Gastrocnemius medialis (tissue), 4 donors: ENCODE measurements around the gene TRMT112. TPM values are rescaled to one million over a fixed set of nuclear protein-coding genes. Genes with fewer than 3 reads are reported as not detected.
A peak's percentile ranks its signal among the peaks of the same experiment; 100 is the strongest.
"Not testable (repeated sequence)": the region's sequence is repeated elsewhere in the genome, so short reads cannot be mapped to it uniquely, and the experiment has no call there.

Experiments used
- ATAC-seq, 2 donors: fragments of 150-250 bp; one replicate each; pipeline ENCODE4 v1.9.1; 2016
- DNase-seq, 2 donors: peaks; one replicate each; pipeline ENCODE4 v3.0.0-alpha.2; 2019
- H3K27ac ChIP-seq, 4 donors: fragments of 200-600 bp; sonication (generic); 1 replicate in 1 of 4; 2 replicates in 3 of 4; pipeline ENCODE4 v1.5.1; 2016 to 2018; ENCODE audit warnings: mild to moderate bottlenecking in 2 of 4, moderate library complexity in 1 of 4
- H3K27me3 ChIP-seq, 3 donors: fragments of 200-600 bp; sonication (generic) in 2 of 3; 1 replicate in 1 of 3; 2 replicates in 2 of 3; pipeline versions ENCODE4 v1.5.1 to v1.6.0; 2016 to 2019; ENCODE audit warnings: mild to moderate bottlenecking in 1 of 3, moderate library complexity in 1 of 3
- H3K36me3 ChIP-seq, 2 donors: fragments of 200-600 bp; sonication (generic) in 1 of 2; one replicate each; pipeline ENCODE4 v1.5.1; 2017 to 2018
- H3K4me1 ChIP-seq, 2 donors: fragments of 200-600 bp; sonication (generic) in 1 of 2; one replicate each; pipeline ENCODE4 v1.5.1; 2016 to 2017; ENCODE audit warnings: mild to moderate bottlenecking in 2 of 2
- H3K4me3 ChIP-seq, 4 donors: fragments of 200-600 bp; sonication (generic) in 3 of 4; 1 replicate in 1 of 4; 2 replicates in 3 of 4; pipeline ENCODE4 v1.5.1; 2016 to 2019; ENCODE audit warnings: mild to moderate bottlenecking in 2 of 4
- H3K9me3 ChIP-seq, 3 donors: fragments of 200-600 bp; sonication (generic) in 2 of 3; 1 replicate in 1 of 3; 2 replicates in 2 of 3; pipeline ENCODE4 v1.5.1; 2016 to 2019
- CTCF ChIP-seq, 5 experiments: fragments of 450-650 bp in 3 of 5; fragments of 200-600 bp in 2 of 5; sonication (generic) in 2 of 5; IDR thresholded peaks in 4 of 5; conservative IDR thresholded peaks in 1 of 5; 1 replicate in 4 of 5; 2 replicates in 1 of 5; pipeline ENCODE4 v1.5.1; 2016 to 2019; ENCODE audit warnings: antibody characterized with exemption in 5 of 5, mild to moderate bottlenecking in 3 of 5, moderate library complexity in 3 of 5
- POLR2A ChIP-seq, 2 donors: fragments of 450-650 bp; IDR thresholded peaks; one replicate each; pipeline ENCODE4 v1.6.1; 2017; ENCODE audit warnings: antibody characterized with exemption in 2 of 2, mild to moderate bottlenecking in 2 of 2, moderate library complexity in 2 of 2
- in situ Hi-C, 4 donors: fragments of 200-750 bp; cut with MboI; loops; one replicate each; pipeline versions ENCODE4 v1.15.0 to v1.8.0; 2017; ENCODE audit warnings: low sequenced_read_pairs in 4 of 4
- intact Hi-C: fragments of 100-400 bp; cut with DNase I; formaldehyde crosslinking; loops from one replicate; pipeline ENCODE4 v1.15.1; 2023; ENCODE audit warnings: low total_unique reads
- total RNA-seq, 4 donors: library from RNA; depleted of rRNA; stranded (reverse); fragments of >200 nt; gene quantifications; one replicate each; pipeline versions ENCODE4 v1.1.0 to v1.2.3, GENCODE V29; 2016

TRMT112 gene
- total RNA-seq, 4 donors from 2014 or later, result 133 to 226 (median 194) TPM

DNA sequence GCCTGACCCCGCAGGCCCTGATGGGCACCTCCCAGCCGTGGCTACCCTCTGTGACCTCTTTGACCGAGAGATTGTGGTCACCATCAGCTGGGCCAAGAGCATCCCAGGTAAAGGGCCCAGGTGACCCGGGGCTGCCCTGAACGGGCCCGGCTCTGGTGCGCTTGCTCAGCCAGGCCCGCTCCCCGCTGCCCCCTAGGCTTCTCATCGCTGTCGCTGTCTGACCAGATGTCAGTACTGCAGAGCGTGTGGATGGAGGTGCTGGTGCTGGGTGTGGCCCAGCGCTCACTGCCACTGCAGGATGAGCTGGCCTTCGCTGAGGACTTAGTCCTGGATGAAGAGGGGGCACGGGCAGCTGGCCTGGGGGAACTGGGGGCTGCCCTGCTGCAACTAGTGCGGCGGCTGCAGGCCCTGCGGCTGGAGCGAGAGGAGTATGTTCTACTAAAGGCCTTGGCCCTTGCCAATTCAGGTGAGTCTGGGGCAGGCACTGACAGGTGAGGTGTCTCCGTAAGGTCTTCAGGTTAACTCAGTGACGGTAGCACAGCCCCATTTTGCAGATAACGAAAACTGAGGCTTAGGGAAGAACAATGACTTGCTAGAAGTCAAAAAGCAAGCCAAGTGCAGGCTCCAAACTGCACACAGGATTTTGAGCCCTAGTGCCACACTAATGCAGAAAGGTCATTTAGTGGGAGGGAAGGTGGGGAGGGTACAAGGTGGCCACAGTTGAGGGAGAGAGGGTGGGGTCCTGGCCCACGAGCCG is 2.4 kb downstream of the TRMT112 start:
- in situ Hi-C loops, result no loop called here
- Histone ChIP-seq H3K27ac (peak overlapping the region in 3 of 4 donors; percentile 71 to 85 (median 73)), H3K36me3 (peaks cover 0 to 29% of the 10 kb centered on the region in 2 donors), H3K27me3 (no peaks in the 10 kb centered on the region), H3K4me1 (peaks cover 39 to 47% of the 10 kb centered on the region in 2 donors), H3K4me3 (no peak overlapping the region), H3K9me3 (no peaks in the 10 kb centered on the region)
- ATAC-seq (no peak), DNase-seq (no peak)
- no peak for TF ChIP-seq CTCF (IDR thresholded peaks at IDR 0.05 in 4 of 5, conservative IDR thresholded peaks at IDR 0.05 in 1 of 5)
- no peak for TF ChIP-seq POLR2A (IDR thresholded peaks at IDR 0.05)
- intact Hi-C loops, result no loop called here

DNA sequence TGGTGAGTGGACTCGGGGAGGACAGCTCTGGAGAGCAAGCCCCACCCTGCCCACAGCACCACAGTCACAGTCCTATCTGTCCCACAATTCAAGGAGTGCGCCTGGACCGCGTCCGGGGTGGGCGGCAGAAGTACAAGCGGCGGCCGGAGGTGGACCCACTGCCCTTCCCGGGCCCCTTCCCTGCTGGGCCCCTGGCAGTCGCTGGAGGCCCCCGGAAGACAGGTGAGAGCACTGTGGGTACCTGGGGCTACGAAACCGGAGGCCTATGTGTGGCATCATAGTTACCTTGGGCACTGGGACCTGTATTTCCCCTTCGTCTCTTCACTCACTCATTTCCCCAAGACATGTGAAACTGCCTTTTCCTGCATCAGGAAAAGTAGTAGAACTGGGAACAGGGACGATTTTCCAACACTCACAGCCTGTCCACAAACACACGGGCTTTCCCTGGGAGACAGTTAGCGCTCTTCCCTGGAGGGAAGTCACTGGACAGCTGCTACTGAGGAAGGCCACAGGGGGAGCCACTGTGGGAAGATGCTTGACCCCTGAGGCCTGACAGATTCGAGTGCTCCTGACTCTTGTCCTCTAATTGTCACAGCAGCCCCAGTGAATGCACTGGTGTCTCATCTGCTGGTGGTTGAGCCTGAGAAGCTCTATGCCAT is 3.1 kb downstream of the TRMT112 start:
- DNase-seq (no peak), ATAC-seq (no peak)
- no peak for TF ChIP-seq CTCF (IDR thresholded peaks at IDR 0.05 in 4 of 5, conservative IDR thresholded peaks at IDR 0.05 in 1 of 5)
- no peak for TF ChIP-seq POLR2A (IDR thresholded peaks at IDR 0.05)
- Histone ChIP-seq H3K27me3 (no peaks in the 10 kb centered on the region), H3K36me3 (peaks cover 0 to 27% of the 10 kb centered on the region in 2 donors), H3K4me3 (peak overlapping the region in 2 of 4 donors; percentile 20 to 27), H3K27ac (peak overlapping the region; percentile 71 to 85 (median 75)), H3K9me3 (no peaks in the 10 kb centered on the region), H3K4me1 (peaks cover 38 to 47% of the 10 kb centered on the region in 2 donors)
- in situ Hi-C loops (no loop called here), intact Hi-C loops (no loop called here)

- peak overlapping the region in 2 of 4 donors; percentile 20 to 27 for H3K4me3 ChIP-seq
- TF ChIP-seq CTCF (IDR thresholded peaks at IDR 0.05 in 4 of 5, conservative IDR thresholded peaks at IDR 0.05 in 1 of 5), result no peak
- no peak for TF ChIP-seq POLR2A (IDR thresholded peaks at IDR 0.05)
- peak overlapping the region; percentile 71 to 85 (median 75) for H3K27ac ChIP-seq
These were observed 3.7 kb downstream of the TRMT112 start for GRCh38 chr11:64313491-64314145.

DNA sequence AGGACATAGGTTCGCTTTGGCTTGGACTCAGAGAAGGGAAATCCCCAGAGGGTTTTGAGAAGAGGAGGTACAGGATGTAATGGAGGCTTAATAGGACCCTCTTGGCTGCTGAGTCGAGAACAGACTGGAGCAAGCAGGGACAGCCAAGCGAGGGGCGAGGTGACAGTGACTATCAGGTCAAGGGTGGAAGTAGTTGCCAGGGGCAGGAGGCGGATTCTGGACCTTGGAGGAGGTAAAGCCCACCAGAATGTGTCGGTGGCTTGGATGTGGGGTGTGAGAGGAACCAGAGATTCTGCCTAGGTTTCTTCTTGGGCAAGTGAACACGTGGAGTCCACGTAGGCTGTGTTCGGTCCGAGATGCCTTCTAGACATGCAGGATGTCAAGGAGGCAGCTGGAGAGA is 4.4 kb downstream of the TRMT112 start:
- Histone ChIP-seq H3K36me3 (peaks cover 0 to 32% of the 10 kb centered on the region in 2 donors), H3K4me3 (no peak overlapping the region), H3K27ac (peak overlapping the region; percentile 71 to 85 (median 75)), H3K9me3 (no peaks in the 10 kb centered on the region), H3K27me3 (no peaks in the 10 kb centered on the region), H3K4me1 (peaks cover 34 to 37% of the 10 kb centered on the region in 2 donors)
- DNase-seq, result no peak
- intact Hi-C loops (no loop called here), in situ Hi-C loops (no loop called here)
- no peak for ATAC-seq
- TF ChIP-seq CTCF (IDR thresholded peaks at IDR 0.05 in 4 of 5, conservative IDR thresholded peaks at IDR 0.05 in 1 of 5) (no peak), POLR2A (IDR thresholded peaks at IDR 0.05) (no peak)

More at GRCh38 chr11:64313491-64314145, 3.7 kb downstream of the TRMT112 start:
- Histone ChIP-seq H3K4me1 (peaks cover 34 to 41% of the 10 kb centered on the region in 2 donors), H3K9me3 (no peaks in the 10 kb centered on the region), H3K36me3 (peaks cover 0 to 27% of the 10 kb centered on the region in 2 donors), H3K27me3 (no peaks in the 10 kb centered on the region)
- in situ Hi-C loops, result no loop called here
- intact Hi-C loops, result no loop called here
- ATAC-seq (no peak), DNase-seq (peak; percentile 39 to 79)

DNA sequence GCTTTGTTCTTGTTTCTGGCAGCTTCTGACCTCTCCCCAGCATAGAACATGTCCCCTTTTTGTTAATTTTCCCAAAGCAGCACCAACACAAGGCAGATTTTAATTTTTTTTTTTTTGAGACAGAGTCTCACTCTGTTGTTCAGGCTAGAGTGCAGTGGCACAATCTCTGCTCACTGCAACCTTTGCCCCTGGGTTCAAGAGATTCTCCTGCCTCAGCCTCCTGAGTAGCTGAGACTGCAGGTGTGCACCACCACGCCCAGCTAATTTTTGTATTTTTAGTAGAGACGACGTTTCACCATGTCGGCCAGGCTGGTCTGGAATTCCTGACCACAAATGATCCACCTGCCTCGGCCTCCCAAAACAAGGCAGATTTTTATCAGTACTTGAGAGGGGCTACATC is 9.6 kb downstream of the TRMT112 start:
- H3K27me3 ChIP-seq, ATAC-seq, H3K4me3 ChIP-seq, in situ Hi-C loops, H3K36me3 ChIP-seq, H3K9me3 ChIP-seq, DNase-seq: not testable (repeated sequence)
- Histone ChIP-seq H3K4me1 (peaks cover 21 to 27% of the 10 kb centered on the region in 2 donors), H3K27ac (peak overlapping the region in 1 of 4 donors; percentile 97)
- intact Hi-C loops, result loop anchor here (5.0 kb wide), 1 partner anchor 35 kb away; the partner anchor contains the start of gene CCDC88B
